ENCODE results near the gene CARD14. TPM values are rescaled to one million over a fixed set of nuclear protein-coding genes. Genes with fewer than 3 reads are reported as not detected.

The CARD14 gene
- polyA plus RNA-seq, 1 donor (not counting 4 experiments of a cell fraction or from before 2014, with no cell fraction given), result 0.49 TPM

DNA sequence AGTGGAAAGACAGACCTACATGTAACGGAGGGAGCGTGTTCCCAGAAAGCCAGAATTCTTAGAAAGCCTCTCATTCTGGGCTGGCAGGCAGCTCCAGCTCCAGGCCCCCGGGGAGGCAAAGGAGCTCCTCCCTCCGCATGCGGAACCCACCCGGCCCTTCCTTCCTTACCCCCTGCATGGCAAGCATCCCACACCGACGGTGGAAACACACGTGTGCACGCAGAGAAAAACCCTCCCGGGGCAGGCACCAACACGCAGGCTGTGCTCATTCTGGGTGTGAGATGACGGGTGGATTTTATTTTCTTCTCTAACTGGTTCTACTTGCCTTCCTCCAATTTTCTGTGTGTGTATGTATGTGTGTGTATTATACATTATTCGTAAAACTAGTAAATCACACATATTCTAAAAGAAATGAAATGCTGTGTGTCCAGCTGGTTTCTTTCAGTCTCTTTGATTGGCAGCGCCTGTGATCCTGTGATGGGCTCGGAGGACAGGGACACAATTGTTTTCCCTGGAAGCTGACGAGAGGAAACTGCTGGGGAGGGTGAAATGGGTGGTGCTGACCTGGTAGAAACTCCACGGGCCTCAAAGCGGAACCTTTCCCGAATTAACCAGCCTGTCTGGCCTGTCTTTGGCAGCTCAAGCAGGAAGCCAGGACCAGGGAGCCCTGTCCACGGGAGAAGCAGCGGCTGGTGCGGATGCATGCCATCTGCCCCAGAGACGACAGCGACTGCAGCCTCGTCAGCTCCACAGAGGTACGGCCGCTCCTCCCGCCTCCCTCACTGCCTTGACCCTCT is 22.2 kb downstream of the CARD14 start:
- Histone ChIP-seq H3K27me3 (ENCODE audit: control insufficient read depth, extremely low read depth, insufficient read depth, low read length) (peaks cover 5% of the 10 kb centered on the region), H3K9me1 (ENCODE audit: control insufficient read depth, extremely low read depth, insufficient read depth, low read length) (no peaks in the 10 kb centered on the region), H2AFZ (ENCODE audit: control insufficient read depth, low read length) (peak overlapping the region; percentile 87), H3K9me3 (ENCODE audit: control insufficient read depth, low read depth, low read length) (no peaks in the 10 kb centered on the region), H3K27ac (ENCODE audit: control insufficient read depth, insufficient read depth, low read length) (no peak overlapping the region), H3K4me2 (ENCODE audit: control insufficient read depth, extremely low read depth, insufficient read depth, low read depth, low read length) (peak overlapping the region; percentile 86), H3K4me1 (ENCODE audit: control insufficient read depth, extremely low read depth, insufficient read depth, low read length) (peaks cover 28% of the 10 kb centered on the region), H4K20me1 (ENCODE audit: control insufficient read depth, extremely low read depth, insufficient read depth, low read length) (no peaks in the 10 kb centered on the region), H3K79me2 (ENCODE audit: control insufficient read depth, insufficient read depth, low read length) (no peaks in the 10 kb centered on the region), H3K4me3 (ENCODE audit: control insufficient read depth in 2 of 3, extremely low read depth in 1 of 3, insufficient read depth in 2 of 3, low read depth in 1 of 3, low read length in 3 of 3) (peak overlapping the region in 2 of 3 experiments; percentile 34 to 50), H3K36me3 (ENCODE audit: control insufficient read depth in 2 of 2, extremely low read depth in 1 of 2, insufficient read depth in 2 of 2, low read length in 2 of 2) (no peaks in the 10 kb centered on the region), H3K9ac (ENCODE audit: control insufficient read depth, extremely low read depth, insufficient read depth, low read length) (peak overlapping the region; percentile 8)
- dilution Hi-C loops (cut with MboI; ENCODE audit: extremely low pct_ligation_motif_present, low sequenced_read_pairs), result no loop called here
- TF ChIP-seq EZH2 (IDR thresholded peaks at IDR 0.05; ENCODE audit: low read length), result no peak
- TF ChIP-seq, protein P1, sequence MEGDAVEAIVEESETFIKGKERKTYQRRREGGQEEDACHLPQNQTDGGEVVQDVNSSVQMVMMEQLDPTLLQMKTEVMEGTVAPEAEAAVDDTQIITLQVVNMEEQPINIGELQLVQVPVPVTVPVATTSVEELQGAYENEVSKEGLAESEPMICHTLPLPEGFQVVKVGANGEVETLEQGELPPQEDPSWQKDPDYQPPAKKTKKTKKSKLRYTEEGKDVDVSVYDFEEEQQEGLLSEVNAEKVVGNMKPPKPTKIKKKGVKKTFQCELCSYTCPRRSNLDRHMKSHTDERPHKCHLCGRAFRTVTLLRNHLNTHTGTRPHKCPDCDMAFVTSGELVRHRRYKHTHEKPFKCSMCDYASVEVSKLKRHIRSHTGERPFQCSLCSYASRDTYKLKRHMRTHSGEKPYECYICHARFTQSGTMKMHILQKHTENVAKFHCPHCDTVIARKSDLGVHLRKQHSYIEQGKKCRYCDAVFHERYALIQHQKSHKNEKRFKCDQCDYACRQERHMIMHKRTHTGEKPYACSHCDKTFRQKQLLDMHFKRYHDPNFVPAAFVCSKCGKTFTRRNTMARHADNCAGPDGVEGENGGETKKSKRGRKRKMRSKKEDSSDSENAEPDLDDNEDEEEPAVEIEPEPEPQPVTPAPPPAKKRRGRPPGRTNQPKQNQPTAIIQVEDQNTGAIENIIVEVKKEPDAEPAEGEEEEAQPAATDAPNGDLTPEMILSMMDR (optimal IDR thresholded peaks at IDR 0.05 in 1 of 3, IDR thresholded peaks at IDR 0.05 in 1 of 3, conservative IDR thresholded peaks at IDR 0.05 in 1 of 3; ENCODE audit: extremely low read depth in 1 of 3, insufficient read depth in 2 of 3, low read length in 3 of 3), result no peak
- FAIRE-seq (peak; percentile 74), DNase-seq (ENCODE audit: low read depth, low spot score) (no peak)

DNA sequence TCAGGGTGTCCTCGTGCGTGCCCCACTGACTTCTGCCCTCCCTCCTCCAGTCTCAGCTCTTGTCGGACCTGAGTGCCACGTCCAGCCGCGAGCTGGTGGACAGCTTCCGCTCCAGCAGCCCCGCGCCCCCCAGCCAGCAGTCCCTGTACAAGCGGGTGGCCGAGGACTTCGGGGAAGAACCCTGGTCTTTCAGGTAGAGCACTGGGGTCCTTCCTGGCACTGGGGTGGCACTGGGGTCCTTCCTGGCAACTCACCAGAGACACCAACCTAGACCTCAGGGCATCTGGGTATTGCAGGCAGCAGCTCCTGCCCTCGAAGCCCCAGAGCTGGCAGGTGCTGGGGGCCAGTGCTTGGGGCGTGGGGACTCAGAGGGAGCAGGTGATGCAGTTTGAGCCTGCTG is 25.3 kb downstream of the CARD14 start:
- DNase-seq (ENCODE audit: low read depth, low spot score) (no peak), FAIRE-seq (no peak)
- H3K4me1 ChIP-seq (ENCODE audit: control insufficient read depth, extremely low read depth, insufficient read depth, low read length), result peaks cover 14% of the 10 kb centered on the region
- H2AFZ ChIP-seq (ENCODE audit: control insufficient read depth, low read length), result no peak overlapping the region
- H3K9me1 ChIP-seq (ENCODE audit: control insufficient read depth, extremely low read depth, insufficient read depth, low read length), result no peaks in the 10 kb centered on the region
- H3K4me2 ChIP-seq (ENCODE audit: control insufficient read depth, extremely low read depth, insufficient read depth, low read depth, low read length), result no peak overlapping the region
- no peak overlapping the region for H3K4me3 ChIP-seq (ENCODE audit: control insufficient read depth in 2 of 3, extremely low read depth in 1 of 3, insufficient read depth in 2 of 3, low read depth in 1 of 3, low read length in 3 of 3)
- dilution Hi-C loops (cut with MboI; ENCODE audit: extremely low pct_ligation_motif_present, low sequenced_read_pairs), result no loop called here
- no peaks in the 10 kb centered on the region for H3K9me3 ChIP-seq (ENCODE audit: control insufficient read depth, low read depth, low read length)
- no peak overlapping the region for H3K9ac ChIP-seq (ENCODE audit: control insufficient read depth, extremely low read depth, insufficient read depth, low read length)
- peaks cover 5% of the 10 kb centered on the region for H3K27me3 ChIP-seq (ENCODE audit: control insufficient read depth, extremely low read depth, insufficient read depth, low read length)
- H3K79me2 ChIP-seq (ENCODE audit: control insufficient read depth, insufficient read depth, low read length), result no peaks in the 10 kb centered on the region
- no peaks in the 10 kb centered on the region for H3K36me3 ChIP-seq (ENCODE audit: control insufficient read depth in 2 of 2, extremely low read depth in 1 of 2, insufficient read depth in 2 of 2, low read length in 2 of 2)
- no peak overlapping the region for H3K27ac ChIP-seq (ENCODE audit: control insufficient read depth, insufficient read depth, low read length)
- TF ChIP-seq EZH2 (IDR thresholded peaks at IDR 0.05; ENCODE audit: low read length), result no peak
- TF ChIP-seq, protein P1 (optimal IDR thresholded peaks at IDR 0.05 in 1 of 3, IDR thresholded peaks at IDR 0.05 in 1 of 3, conservative IDR thresholded peaks at IDR 0.05 in 1 of 3; ENCODE audit: extremely low read depth in 1 of 3, insufficient read depth in 2 of 3, low read length in 3 of 3), result no peak
- H4K20me1 ChIP-seq (ENCODE audit: control insufficient read depth, extremely low read depth, insufficient read depth, low read length), result no peaks in the 10 kb centered on the region

Data from keratinocyte (primary cell).